Measurements from ENCODE around the gene CEP44.
A peak's percentile ranks its signal among the peaks of the same experiment; 100 is the strongest.
"Not testable (repeated sequence)": the region's sequence is repeated elsewhere in the genome, so short reads cannot be mapped to it uniquely, and the experiment has no call there.

Gene CEP44, protein sequence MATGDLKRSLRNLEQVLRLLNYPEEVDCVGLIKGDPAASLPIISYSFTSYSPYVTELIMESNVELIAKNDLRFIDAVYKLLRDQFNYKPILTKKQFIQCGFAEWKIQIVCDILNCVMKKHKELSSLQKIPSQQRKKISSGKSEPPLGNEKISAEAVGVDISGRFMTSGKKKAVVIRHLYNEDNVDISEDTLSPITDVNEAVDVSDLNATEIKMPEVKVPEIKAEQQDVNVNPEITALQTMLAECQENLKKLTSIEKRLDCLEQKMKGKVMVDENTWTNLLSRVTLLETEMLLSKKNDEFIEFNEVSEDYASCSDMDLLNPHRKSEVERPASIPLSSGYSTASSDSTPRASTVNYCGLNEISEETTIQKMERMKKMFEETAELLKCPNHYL

GRCh38 chr4:174283507-174284471, at the start of gene CEP44, which contains the start of gene FBXO8:
TSS of gene CEP44 (plus strand) at chr4:174283911. CDS start at chr4:174299122, 15,211 bp downstream.
TSS of gene FBXO8 (minus strand) at chr4:174283667. CDS start at chr4:174263092, 20,575 bp downstream.
- peak; percentile 85 for DNase-seq
- in situ Hi-C loops (cut with MboI; ENCODE audit: low pct_unique_long_range_greater_than_20kb, low sequenced_read_pairs): no loop called here

- DNase-seq: no peak
- in situ Hi-C loops (cut with MboI; ENCODE audit: low pct_unique_long_range_greater_than_20kb, low sequenced_read_pairs): no loop called here
Measured at GRCh38 chr4:174236359-174236758, 47.4 kb upstream of the CEP44 start.

GRCh38 chr4:174241162-174241561, 42.5 kb upstream of the CEP44 start:
- in situ Hi-C loops (cut with MboI; ENCODE audit: low pct_unique_long_range_greater_than_20kb, low sequenced_read_pairs): no loop called here
- no peak for DNase-seq

DNA sequence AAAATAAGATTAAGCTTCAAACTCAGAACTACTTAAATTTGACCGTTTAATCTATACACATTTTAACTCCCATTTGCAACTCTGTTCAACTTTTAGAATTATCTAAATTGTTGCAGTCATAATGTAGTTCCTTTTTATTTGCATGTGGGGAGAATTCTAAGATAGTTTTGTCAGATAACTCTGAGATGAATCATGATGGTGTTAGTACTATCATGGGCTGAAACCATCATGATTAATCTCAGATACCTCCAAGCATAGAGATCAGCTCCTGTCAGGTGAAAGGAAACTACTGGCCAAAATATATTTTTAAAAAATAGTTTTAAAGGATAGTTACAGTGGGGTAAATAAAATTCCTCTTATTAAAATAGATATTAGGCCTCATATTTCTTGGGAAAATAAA, 39.3 kb upstream of the CEP44 start:
- in situ Hi-C loops (cut with MboI; ENCODE audit: low pct_unique_long_range_greater_than_20kb, low sequenced_read_pairs): no loop called here
- no peak for DNase-seq

GRCh38 chr4:174245714-174246113, 38.0 kb upstream of the CEP44 start:
- in situ Hi-C loops (cut with MboI; ENCODE audit: low pct_unique_long_range_greater_than_20kb, low sequenced_read_pairs): no loop called here
- no peak for DNase-seq

DNA sequence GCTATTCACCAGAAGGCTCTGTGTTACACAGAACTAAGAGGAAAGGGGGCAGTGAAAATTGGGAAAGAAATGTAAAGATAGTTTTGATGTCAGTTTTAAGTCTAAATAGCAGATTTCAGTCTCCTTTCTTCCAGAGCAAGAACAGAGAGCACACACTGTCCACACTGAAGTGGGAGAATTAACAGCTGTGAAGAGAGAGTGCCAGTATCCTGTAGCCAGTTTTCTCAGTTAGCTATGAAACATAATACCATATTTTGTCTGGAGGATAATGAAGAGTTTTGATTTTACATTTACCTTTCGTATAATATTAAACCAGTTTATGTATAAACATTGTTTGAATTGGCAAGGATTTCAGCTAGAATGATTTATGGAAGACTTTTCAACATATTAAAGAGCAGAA, 35.3 kb upstream of the CEP44 start:
- in situ Hi-C loops (cut with MboI; ENCODE audit: low pct_unique_long_range_greater_than_20kb, low sequenced_read_pairs): no loop called here
- DNase-seq: no peak

DNA sequence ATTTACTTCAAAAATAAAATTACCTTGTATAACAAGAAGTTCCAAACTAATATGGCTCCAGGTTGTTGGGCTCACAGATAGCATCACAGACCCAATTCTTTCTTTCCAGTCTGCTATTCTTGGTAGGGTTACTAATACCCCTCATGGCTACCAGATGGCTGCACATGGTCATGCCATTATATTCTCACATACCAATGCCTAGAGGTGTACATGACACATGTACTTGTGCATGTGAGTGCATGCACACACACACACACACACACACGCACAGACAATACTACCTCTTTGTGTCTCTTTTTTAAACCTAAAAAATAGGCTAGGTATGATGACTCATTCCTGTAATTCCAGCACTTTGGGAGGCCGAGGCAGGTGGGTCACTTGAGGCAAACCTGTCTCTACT, 31.3 kb upstream of the CEP44 start:
- no peak for DNase-seq
- in situ Hi-C loops (cut with MboI; ENCODE audit: low pct_unique_long_range_greater_than_20kb, low sequenced_read_pairs): no loop called here

- no peak for DNase-seq
- in situ Hi-C loops (cut with MboI; ENCODE audit: low pct_unique_long_range_greater_than_20kb, low sequenced_read_pairs): no loop called here
Measured at GRCh38 chr4:174254613-174255012, 29.1 kb upstream of the CEP44 start.

GRCh38 chr4:174255374-174255773, 28.3 kb upstream of the CEP44 start:
- no peak for DNase-seq

GRCh38 chr4:174255786-174256185, 27.9 kb upstream of the CEP44 start:
- in situ Hi-C loops (cut with MboI; ENCODE audit: low pct_unique_long_range_greater_than_20kb, low sequenced_read_pairs): no loop called here
- no peak for DNase-seq

More at GRCh38 chr4:174255374-174255773, 28.3 kb upstream of the CEP44 start:
- in situ Hi-C loops (cut with MboI; ENCODE audit: low pct_unique_long_range_greater_than_20kb, low sequenced_read_pairs): no loop called here

DNA sequence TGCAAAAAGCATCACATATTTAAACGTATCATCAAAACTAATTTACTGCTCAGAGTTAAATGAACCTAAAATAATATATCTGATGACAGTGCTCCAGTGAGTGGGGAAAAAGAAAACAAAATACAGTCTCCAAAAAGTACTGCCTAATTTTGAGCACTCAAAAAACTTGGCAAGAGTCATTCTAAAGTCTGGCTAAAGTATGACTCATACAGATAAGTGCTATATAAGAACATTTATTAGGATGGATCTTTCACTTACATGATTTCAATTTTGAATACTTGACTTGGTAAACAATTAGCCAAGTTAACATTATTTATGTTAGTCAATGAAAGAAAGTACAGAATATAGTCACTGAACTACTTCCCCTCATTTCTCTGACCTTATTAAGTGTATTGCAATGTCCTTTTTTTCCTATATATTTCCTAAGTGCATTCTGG, 27.4 kb upstream of the CEP44 start:
- in situ Hi-C loops (cut with MboI; ENCODE audit: low pct_unique_long_range_greater_than_20kb, low sequenced_read_pairs): no loop called here
- no peak for DNase-seq

DNA sequence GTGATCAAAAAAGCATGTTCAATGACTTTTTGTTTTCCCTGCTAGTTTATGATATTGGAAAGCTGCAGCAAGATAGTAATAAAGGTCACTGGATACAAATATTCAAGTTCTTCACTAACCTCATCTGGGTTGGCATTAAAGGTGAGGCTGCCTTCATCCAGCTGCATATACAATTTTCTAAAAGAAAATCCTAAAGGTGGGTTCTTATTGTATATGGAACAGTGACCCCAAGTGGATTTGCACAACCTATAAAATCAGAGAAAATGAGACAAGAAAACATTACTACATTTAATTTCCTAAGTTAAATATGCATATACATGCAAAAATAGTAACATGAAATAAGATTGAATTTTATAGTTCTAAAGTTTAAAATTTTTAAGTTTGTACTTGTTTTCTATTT, 24.1 kb upstream of the CEP44 start:
- in situ Hi-C loops (cut with MboI; ENCODE audit: low pct_unique_long_range_greater_than_20kb, low sequenced_read_pairs): no loop called here
- no peak for DNase-seq

- in situ Hi-C loops (cut with MboI; ENCODE audit: low pct_unique_long_range_greater_than_20kb, low sequenced_read_pairs): no loop called here
- DNase-seq: no peak
Measured at GRCh38 chr4:174260099-174260498, 23.6 kb upstream of the CEP44 start.

DNA sequence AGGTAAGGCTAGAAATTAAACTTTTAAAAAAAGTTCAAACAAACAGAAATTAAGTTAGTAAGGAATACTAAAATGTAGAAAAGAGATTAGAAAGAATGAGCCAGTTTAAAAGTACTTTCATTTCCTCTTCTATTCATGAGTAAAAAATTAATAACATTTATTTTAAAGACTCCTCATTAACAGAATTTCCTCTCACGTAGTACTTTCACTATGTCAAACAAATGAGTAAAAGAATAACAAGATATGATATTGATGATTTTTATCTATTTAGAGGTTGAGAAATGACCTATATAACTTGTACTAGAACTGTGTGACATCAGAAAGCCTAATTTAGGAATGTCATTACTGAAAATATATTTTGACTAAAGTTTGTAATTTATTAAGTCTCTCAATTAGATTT, 22.3 kb upstream of the CEP44 start:
- DNase-seq; in situ Hi-C loops (cut with MboI; ENCODE audit: low pct_unique_long_range_greater_than_20kb, low sequenced_read_pairs): not testable (repeated sequence)

DNA sequence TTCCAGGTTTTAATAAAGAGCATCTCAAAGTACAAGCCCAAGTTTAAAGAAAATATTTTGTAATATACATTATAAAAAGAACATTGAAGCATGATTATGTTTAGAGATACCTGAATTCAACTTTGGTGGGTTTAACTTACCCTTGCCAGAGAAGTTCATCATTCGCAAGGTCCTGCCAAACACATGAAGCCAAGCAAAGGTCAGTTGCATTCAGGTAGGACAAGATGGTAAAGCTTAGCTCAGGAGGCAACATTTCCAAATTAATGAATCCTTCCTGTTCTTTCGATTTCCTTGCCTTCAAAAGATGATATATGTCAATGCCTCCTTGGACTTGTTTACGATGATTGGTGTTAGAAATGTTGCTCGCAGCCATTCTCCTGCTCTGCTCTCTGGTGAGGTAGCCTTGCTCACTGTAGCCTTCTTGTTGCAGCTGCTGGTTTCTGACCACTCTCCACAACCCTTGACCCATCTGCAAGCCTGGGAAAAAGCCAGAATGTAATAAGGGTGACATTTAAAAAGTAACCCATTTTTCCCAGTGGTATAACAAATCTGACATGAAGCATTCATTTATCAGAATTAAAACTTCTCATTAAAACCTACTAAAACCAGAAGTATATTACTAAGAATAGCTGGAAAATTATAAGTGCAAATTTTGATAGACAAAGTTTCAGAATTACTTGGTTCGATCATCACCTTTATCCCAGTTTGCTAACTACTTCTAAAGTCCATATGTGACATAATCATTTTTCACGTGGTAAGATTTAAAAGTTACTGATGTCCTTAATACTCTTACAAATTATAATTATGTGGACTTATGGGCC, 20.9 kb upstream of the CEP44 start:
- no peak for DNase-seq
- in situ Hi-C loops (cut with MboI; ENCODE audit: low pct_unique_long_range_greater_than_20kb, low sequenced_read_pairs): no loop called here

DNA sequence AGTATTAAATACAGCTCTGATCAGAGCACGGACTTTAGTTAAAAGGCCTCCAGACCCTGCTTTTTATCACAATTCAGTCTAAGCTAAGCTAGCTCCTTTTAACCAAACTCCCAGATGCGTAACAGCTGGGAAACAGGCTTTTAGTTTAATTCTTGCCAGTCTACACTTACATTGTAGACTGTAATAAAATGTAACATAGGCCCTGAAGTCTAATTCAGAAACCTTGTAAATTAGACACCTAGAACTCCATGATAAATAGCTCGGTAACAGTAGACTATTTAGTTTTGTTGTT, 20.3 kb upstream of the CEP44 start:
- no peak for DNase-seq
- in situ Hi-C loops (cut with MboI; ENCODE audit: low pct_unique_long_range_greater_than_20kb, low sequenced_read_pairs): no loop called here

GRCh38 chr4:174265916-174266315, 17.8 kb upstream of the CEP44 start:
- no peak for DNase-seq
- in situ Hi-C loops (cut with MboI; ENCODE audit: low pct_unique_long_range_greater_than_20kb, low sequenced_read_pairs): no loop called here

- DNase-seq: no peak
Measured at GRCh38 chr4:174266416-174266815, 17.3 kb upstream of the CEP44 start.

GRCh38 chr4:174273930-174274329, 9.8 kb upstream of the CEP44 start:
- DNase-seq: no peak
- in situ Hi-C loops (cut with MboI; ENCODE audit: low pct_unique_long_range_greater_than_20kb, low sequenced_read_pairs): no loop called here

More at GRCh38 chr4:174266416-174266815, 17.3 kb upstream of the CEP44 start:
- in situ Hi-C loops (cut with MboI; ENCODE audit: low pct_unique_long_range_greater_than_20kb, low sequenced_read_pairs): no loop called here

Measured in KBM-7 (cell line).